ENCODE data around the gene ANP32B.

DNA sequence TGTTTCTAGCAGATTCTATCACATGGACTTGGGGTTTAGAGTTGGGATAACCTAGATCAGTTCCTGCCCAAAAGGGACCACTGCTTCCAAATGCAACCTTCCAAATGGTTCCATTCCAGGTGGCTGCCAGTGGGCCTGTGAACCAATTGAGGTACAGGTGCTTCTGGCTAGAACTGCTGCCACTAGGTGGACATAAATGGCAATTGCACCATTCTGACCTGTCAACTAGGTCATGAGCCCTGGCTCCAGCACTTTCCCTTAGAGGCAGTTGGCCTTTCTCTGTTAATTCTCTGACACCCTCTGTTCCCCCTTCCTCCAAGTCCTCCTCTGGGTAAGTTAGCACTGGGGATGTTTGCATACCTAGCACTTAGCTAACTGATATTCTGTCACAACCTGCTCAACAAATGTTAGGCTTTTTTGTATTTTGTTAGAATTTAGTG is 28.6 kb upstream of the ANP32B start:
- TF ChIP-seq ZNF274 (IDR thresholded peaks at IDR 0.05; ENCODE audit: low read depth, low read length) (no peak), YY1 (IDR thresholded peaks at IDR 0.05; ENCODE audit: insufficient read depth, insufficient read length) (no peak), SUZ12 (IDR thresholded peaks at IDR 0.05; ENCODE audit: extremely low read depth, insufficient read depth, insufficient read length) (no peak)

All from NT2/D1 (cell line).